ENCODE results near the gene CLPTM1. TPM values are rescaled to one million over a fixed set of nuclear protein-coding genes. Genes with fewer than 3 reads are reported as not detected.
"Not testable (repeated sequence)": the region's sequence is repeated elsewhere in the genome, so short reads cannot be mapped to it uniquely, and the experiment has no call there.

Gene CLPTM1
- total RNA-seq, 1 experiment from 2014 or later: 138 TPM

DNA sequence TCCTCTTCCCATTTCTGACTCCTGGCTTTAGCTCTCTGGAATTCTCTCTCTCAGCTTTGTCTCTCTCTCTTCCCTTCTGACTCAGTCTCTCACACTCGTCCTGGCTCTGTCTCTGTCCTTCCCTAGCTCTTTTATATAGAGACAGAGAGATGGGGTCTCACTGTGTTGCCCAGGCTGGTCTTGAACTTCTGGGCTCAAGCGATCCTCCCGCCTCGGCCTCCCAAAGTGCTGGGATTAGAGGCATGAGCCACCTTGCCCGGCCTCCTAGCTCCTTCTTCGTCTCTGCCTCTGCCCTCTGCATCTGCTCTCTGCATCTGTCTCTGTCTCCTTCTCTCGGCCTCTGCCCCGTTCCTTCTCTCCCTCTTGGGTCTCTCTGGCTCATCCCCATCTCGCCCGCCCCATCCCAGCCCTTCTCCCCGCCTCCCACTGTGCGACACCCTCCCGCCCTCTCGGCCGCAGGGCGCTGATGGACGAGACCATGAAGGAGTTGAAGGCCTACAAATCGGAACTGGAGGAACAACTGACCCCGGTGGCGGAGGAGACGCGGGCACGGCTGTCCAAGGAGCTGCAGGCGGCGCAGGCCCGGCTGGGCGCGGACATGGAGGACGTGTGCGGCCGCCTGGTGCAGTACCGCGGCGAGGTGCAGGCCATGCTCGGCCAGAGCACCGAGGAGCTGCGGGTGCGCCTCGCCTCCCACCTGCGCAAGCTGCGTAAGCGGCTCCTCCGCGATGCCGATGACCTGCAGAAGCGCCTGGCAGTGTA, 46.9 kb upstream of the CLPTM1 start:
- no TSS peak for BruUV-seq (replicated peaks)
- no peak for TF ChIP-seq EZH2 (IDR thresholded peaks at IDR 0.05; ENCODE audit: borderline replicate concordance, low read depth, low read length, poor library complexity, severe bottlenecking)
- Histone ChIP-seq H3K27me3 (replicated peaks; ENCODE audit: insufficient read depth, low read depth, low read length, poor library complexity) (no peaks in the 10 kb centered on the region), H3K27ac (ENCODE audit: low read depth, low read length, poor library complexity, severe bottlenecking) (no peak overlapping the region), H3K36me3 (ENCODE audit: insufficient read depth, low read length, poor library complexity, severe bottlenecking) (peaks cover 2% of the 10 kb centered on the region), H3K4me3 (ENCODE audit: low read depth, low read length, poor library complexity, severe bottlenecking) (no peak overlapping the region), H3K4me1 (ENCODE audit: insufficient read depth, low read length, poor library complexity, severe bottlenecking) (peaks cover 12% of the 10 kb centered on the region), H3K9me3 (ENCODE audit: low read depth, low read length, poor library complexity, severe bottlenecking) (no peaks in the 10 kb centered on the region)
- POLR2A ChIA-PET (ENCODE audit: low non-redundant PET): no interaction called here
- CTCF ChIA-PET: no interaction called here
- intact Hi-C loops (cut with micrococcal nuclease; ENCODE audit: unreplicated experiment): no loop called here
- no peak for DNase-seq (ENCODE audit: low spot score)

DNA sequence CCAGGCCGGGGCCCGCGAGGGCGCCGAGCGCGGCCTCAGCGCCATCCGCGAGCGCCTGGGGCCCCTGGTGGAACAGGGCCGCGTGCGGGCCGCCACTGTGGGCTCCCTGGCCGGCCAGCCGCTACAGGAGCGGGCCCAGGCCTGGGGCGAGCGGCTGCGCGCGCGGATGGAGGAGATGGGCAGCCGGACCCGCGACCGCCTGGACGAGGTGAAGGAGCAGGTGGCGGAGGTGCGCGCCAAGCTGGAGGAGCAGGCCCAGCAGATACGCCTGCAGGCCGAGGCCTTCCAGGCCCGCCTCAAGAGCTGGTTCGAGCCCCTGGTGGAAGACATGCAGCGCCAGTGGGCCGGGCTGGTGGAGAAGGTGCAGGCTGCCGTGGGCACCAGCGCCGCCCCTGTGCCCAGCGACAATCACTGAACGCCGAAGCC, 46.3 kb upstream of the CLPTM1 start:
- no peak for TF ChIP-seq EZH2 (IDR thresholded peaks at IDR 0.05; ENCODE audit: borderline replicate concordance, low read depth, low read length, poor library complexity, severe bottlenecking)
- TF ChIP-seq, protein P1, sequence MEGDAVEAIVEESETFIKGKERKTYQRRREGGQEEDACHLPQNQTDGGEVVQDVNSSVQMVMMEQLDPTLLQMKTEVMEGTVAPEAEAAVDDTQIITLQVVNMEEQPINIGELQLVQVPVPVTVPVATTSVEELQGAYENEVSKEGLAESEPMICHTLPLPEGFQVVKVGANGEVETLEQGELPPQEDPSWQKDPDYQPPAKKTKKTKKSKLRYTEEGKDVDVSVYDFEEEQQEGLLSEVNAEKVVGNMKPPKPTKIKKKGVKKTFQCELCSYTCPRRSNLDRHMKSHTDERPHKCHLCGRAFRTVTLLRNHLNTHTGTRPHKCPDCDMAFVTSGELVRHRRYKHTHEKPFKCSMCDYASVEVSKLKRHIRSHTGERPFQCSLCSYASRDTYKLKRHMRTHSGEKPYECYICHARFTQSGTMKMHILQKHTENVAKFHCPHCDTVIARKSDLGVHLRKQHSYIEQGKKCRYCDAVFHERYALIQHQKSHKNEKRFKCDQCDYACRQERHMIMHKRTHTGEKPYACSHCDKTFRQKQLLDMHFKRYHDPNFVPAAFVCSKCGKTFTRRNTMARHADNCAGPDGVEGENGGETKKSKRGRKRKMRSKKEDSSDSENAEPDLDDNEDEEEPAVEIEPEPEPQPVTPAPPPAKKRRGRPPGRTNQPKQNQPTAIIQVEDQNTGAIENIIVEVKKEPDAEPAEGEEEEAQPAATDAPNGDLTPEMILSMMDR (conservative IDR thresholded peaks at IDR 0.05; ENCODE audit: low read depth, low read length): no peak
- Histone ChIP-seq H3K27me3 (replicated peaks; ENCODE audit: insufficient read depth, low read depth, low read length, poor library complexity) (no peaks in the 10 kb centered on the region), H3K27ac (ENCODE audit: low read depth, low read length, poor library complexity, severe bottlenecking) (no peak overlapping the region), H3K9me3 (ENCODE audit: low read depth, low read length, poor library complexity, severe bottlenecking) (no peaks in the 10 kb centered on the region), H3K4me1 (ENCODE audit: insufficient read depth, low read length, poor library complexity, severe bottlenecking) (peaks cover 12% of the 10 kb centered on the region), H3K4me3 (ENCODE audit: low read depth, low read length, poor library complexity, severe bottlenecking) (no peak overlapping the region), H3K36me3 (ENCODE audit: insufficient read depth, low read length, poor library complexity, severe bottlenecking) (no peaks in the 10 kb centered on the region)
- BruUV-seq (replicated peaks): no TSS peak
- ChIA-PET POLR2A (ENCODE audit: low non-redundant PET) (no interaction called here), CTCF (no interaction called here)
- intact Hi-C loops (cut with micrococcal nuclease; ENCODE audit: unreplicated experiment): no loop called here
- no peak for DNase-seq (ENCODE audit: low spot score)

DNA sequence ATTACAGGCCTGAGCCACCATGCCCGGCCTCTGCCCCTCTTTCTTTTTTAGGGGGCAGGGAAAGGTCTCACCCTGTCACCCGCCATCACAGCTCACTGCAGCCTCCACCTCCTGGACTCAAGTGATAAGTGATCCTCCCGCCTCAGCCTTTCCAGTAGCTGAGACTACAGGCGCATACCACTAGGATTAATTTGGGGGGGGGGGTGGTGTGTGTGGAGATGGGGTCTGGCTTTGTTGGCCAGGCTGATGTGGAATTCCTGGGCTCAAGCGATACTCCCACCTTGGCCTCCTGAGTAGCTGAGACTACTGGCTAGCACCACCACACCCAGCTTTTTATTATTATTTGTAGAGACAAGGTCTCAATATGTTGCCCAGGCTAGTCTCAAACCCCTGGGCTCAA, 45.4 kb upstream of the CLPTM1 start:
- POLR2A ChIA-PET (ENCODE audit: low non-redundant PET): no interaction called here
- CTCF ChIA-PET: interaction anchor here (0.7 kb wide), 1 partner anchor 276 kb away, joined by 3 read pairs; no protein-coding TSS in a partner anchor

DNA sequence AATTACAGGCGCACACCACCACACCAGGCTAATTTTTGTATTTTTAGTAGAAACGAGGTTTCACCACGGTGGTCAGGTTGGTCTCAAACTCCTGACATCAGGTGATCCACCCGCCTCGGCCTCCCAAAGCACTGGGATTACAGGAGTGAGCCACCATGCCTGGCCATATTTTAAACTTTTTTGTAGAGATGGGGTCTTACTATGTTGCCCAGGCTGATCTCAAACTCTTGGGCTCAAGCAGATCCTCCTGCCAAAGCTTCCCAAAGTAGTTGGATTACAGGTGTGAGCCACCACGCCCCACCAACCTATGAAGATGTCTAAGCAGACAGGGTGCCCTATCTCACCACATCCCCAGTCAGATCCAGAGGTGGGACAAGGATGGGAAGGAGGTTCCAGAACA, 43.3 kb upstream of the CLPTM1 start:
- BruUV-seq (replicated peaks); H3K36me3 ChIP-seq (ENCODE audit: insufficient read depth, low read length, poor library complexity, severe bottlenecking); H3K27ac ChIP-seq (ENCODE audit: low read depth, low read length, poor library complexity, severe bottlenecking); DNase-seq (ENCODE audit: low spot score); intact Hi-C loops (cut with micrococcal nuclease; ENCODE audit: unreplicated experiment); H3K9me3 ChIP-seq (ENCODE audit: low read depth, low read length, poor library complexity, severe bottlenecking); H3K27me3 ChIP-seq (replicated peaks; ENCODE audit: insufficient read depth, low read depth, low read length, poor library complexity); CTCF ChIA-PET; POLR2A ChIA-PET (ENCODE audit: low non-redundant PET); H3K4me3 ChIP-seq (ENCODE audit: low read depth, low read length, poor library complexity, severe bottlenecking): not testable (repeated sequence)
- peaks cover 12% of the 10 kb centered on the region for H3K4me1 ChIP-seq (ENCODE audit: insufficient read depth, low read length, poor library complexity, severe bottlenecking)

More for the DNA sequence above, 45.4 kb upstream of the CLPTM1 start:
- no TSS peak for BruUV-seq (replicated peaks)
- no peak overlapping the region for H3K27ac ChIP-seq (ENCODE audit: low read depth, low read length, poor library complexity, severe bottlenecking)
- peaks cover 18% of the 10 kb centered on the region for H3K4me1 ChIP-seq (ENCODE audit: insufficient read depth, low read length, poor library complexity, severe bottlenecking)
- no peaks in the 10 kb centered on the region for H3K9me3 ChIP-seq (ENCODE audit: low read depth, low read length, poor library complexity, severe bottlenecking)
- no peak for DNase-seq (ENCODE audit: low spot score)
- TF ChIP-seq, protein P1 (conservative IDR thresholded peaks at IDR 0.05; ENCODE audit: low read depth, low read length): no peak
- TF ChIP-seq EZH2 (IDR thresholded peaks at IDR 0.05; ENCODE audit: borderline replicate concordance, low read depth, low read length, poor library complexity, severe bottlenecking): no peak
- no peak overlapping the region for H3K4me3 ChIP-seq (ENCODE audit: low read depth, low read length, poor library complexity, severe bottlenecking)
- intact Hi-C loops (cut with micrococcal nuclease; ENCODE audit: unreplicated experiment): no loop called here
- H3K27me3 ChIP-seq (replicated peaks; ENCODE audit: insufficient read depth, low read depth, low read length, poor library complexity): no peaks in the 10 kb centered on the region
- H3K36me3 ChIP-seq (ENCODE audit: insufficient read depth, low read length, poor library complexity, severe bottlenecking): no peaks in the 10 kb centered on the region

Data from A673 (cell line).